Effector CD8-positive, alpha-beta T cell (primary cell): ENCODE data around the gene ATR.
"Not testable (repeated sequence)": the region's sequence is repeated elsewhere in the genome, so short reads cannot be mapped to it uniquely, and the experiment has no call there.

Source experiments
- DNase-seq: peaks from one replicate; lab custom pipeline; 2025; lab: John Stamatoyannopoulos, UW

ATR gene

GRCh38 chr3:142595141-142595540, 16.6 kb upstream of the ATR start:
- no peak for DNase-seq

GRCh38 chr3:142592268-142592667, 13.7 kb upstream of the ATR start:
- not testable (repeated sequence) for DNase-seq

- no peak for DNase-seq
These were observed 10.2 kb upstream of the ATR start for GRCh38 chr3:142588703-142589102.

- no peak for DNase-seq
These were observed 8.4 kb upstream of the ATR start for GRCh38 chr3:142586803-142587406.

- not testable (repeated sequence) for DNase-seq
These were observed 2.5 kb upstream of the ATR start for GRCh38 chr3:142581070-142581469.

GRCh38 chr3:142580061-142580423, 1.5 kb upstream of the ATR start:
- no peak for DNase-seq

- DNase-seq: no peak
These were observed 721 bp downstream of the ATR start for GRCh38 chr3:142577696-142578328.

GRCh38 chr3:142576792-142577191, 1.7 kb downstream of the ATR start:
- DNase-seq: no peak

GRCh38 chr3:142574665-142575064, 3.9 kb downstream of the ATR start:
- no peak for DNase-seq

GRCh38 chr3:142574223-142574622, 4.3 kb downstream of the ATR start:
- DNase-seq: not testable (repeated sequence)

GRCh38 chr3:142569422-142569821, 9.1 kb downstream of the ATR start:
- not testable (repeated sequence) for DNase-seq

GRCh38 chr3:142568393-142569017, 10.0 kb downstream of the ATR start:
- no peak for DNase-seq

GRCh38 chr3:142566096-142566495, 12.4 kb downstream of the ATR start:
- DNase-seq: no peak

GRCh38 chr3:142563496-142563997, 15.0 kb downstream of the ATR start:
- no peak for DNase-seq

GRCh38 chr3:142560118-142560517, 18.4 kb downstream of the ATR start:
- DNase-seq: no peak

- DNase-seq: no peak
These were observed 24.8 kb downstream of the ATR start for GRCh38 chr3:142553741-142554140.

GRCh38 chr3:142552579-142552978, 26.0 kb downstream of the ATR start:
- not testable (repeated sequence) for DNase-seq

GRCh38 chr3:142549986-142550385, 28.5 kb downstream of the ATR start:
- DNase-seq: no peak

GRCh38 chr3:142543307-142543706, 35.2 kb downstream of the ATR start:
- no peak for DNase-seq

- DNase-seq: no peak
These were observed 36.5 kb downstream of the ATR start for GRCh38 chr3:142542054-142542453.

- no peak for DNase-seq
These were observed 42.0 kb downstream of the ATR start for GRCh38 chr3:142536519-142536918.

- DNase-seq: no peak
These were observed 44.0 kb downstream of the ATR start for GRCh38 chr3:142534543-142534942.

- DNase-seq: no peak
These were observed 48.2 kb downstream of the ATR start for GRCh38 chr3:142530296-142530695.
